ENCODE data around the gene SCIMP. TPM values are rescaled to one million over a fixed set of nuclear protein-coding genes. Genes with fewer than 3 reads are reported as not detected.
"Not testable (repeated sequence)": the region's sequence is repeated elsewhere in the genome, so short reads cannot be mapped to it uniquely, and the experiment has no call there.

SCIMP gene
- total RNA-seq, 1 experiment from 2014 or later, result not detected

- in situ Hi-C loops (cut with HindIII; ENCODE audit: low pct_unique_long_range_greater_than_20kb, low sequenced_read_pairs), result no loop called here
- DNase-seq (ENCODE audit: low read depth), result no peak
Observed at GRCh38 chr17:5203178-5203907, 31.3 kb downstream of the SCIMP start.

DNA sequence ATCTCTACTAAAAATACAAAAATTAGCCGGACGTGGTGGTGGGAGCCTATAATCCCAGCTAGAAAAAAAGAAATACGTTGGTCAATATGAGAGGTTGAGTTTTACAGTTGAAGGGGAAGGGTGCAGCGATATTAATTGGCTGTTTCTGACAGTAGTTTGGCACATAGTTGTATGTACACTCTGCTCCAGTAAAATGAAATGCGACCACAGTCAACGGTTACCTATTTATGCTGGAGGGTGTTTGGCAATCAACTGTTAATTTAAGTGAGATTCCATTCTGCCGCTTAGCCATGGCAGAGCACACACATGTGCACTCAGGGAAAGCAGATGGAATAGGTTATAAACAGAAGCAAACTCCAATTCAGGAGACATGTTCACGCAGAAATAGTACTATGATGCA is 33.6 kb downstream of the SCIMP start:
- in situ Hi-C loops (cut with HindIII; ENCODE audit: low pct_unique_long_range_greater_than_20kb, low sequenced_read_pairs), result no loop called here
- no peak for DNase-seq (ENCODE audit: low read depth)

- DNase-seq (ENCODE audit: low read depth), result no peak
- in situ Hi-C loops (cut with HindIII; ENCODE audit: low pct_unique_long_range_greater_than_20kb, low sequenced_read_pairs), result no loop called here
Observed at GRCh38 chr17:5200360-5200759, 34.3 kb downstream of the SCIMP start.

GRCh38 chr17:5198472-5198871 is 36.2 kb downstream of the SCIMP start:
- no peak for DNase-seq (ENCODE audit: low read depth)
- in situ Hi-C loops (cut with HindIII; ENCODE audit: low pct_unique_long_range_greater_than_20kb, low sequenced_read_pairs), result no loop called here

GRCh38 chr17:5194346-5194745 is 40.3 kb downstream of the SCIMP start:
- in situ Hi-C loops (cut with HindIII; ENCODE audit: low pct_unique_long_range_greater_than_20kb, low sequenced_read_pairs), result no loop called here

GRCh38 chr17:5191541-5192417 is 42.9 kb downstream of the SCIMP start, which contains the start of gene ZNF594:
Gene ZNF594 (minus strand): TSS chr17:5191868. CDS start chr17:5184256, 7,612 bp downstream.
- peak; percentile 87 for DNase-seq (ENCODE audit: low read depth)
- in situ Hi-C loops (cut with HindIII; ENCODE audit: low pct_unique_long_range_greater_than_20kb, low sequenced_read_pairs), result no loop called here

More at GRCh38 chr17:5194346-5194745, 40.3 kb downstream of the SCIMP start:
- DNase-seq (ENCODE audit: low read depth), result no peak

GRCh38 chr17:5184288-5184687 is 50.4 kb downstream of the SCIMP start:
- no peak for DNase-seq (ENCODE audit: low read depth)
- in situ Hi-C loops (cut with HindIII; ENCODE audit: low pct_unique_long_range_greater_than_20kb, low sequenced_read_pairs), result no loop called here

GRCh38 chr17:5183410-5183793 is 51.3 kb downstream of the SCIMP start:
- no peak for DNase-seq (ENCODE audit: low read depth)
- in situ Hi-C loops (cut with HindIII; ENCODE audit: low pct_unique_long_range_greater_than_20kb, low sequenced_read_pairs), result no loop called here

DNA sequence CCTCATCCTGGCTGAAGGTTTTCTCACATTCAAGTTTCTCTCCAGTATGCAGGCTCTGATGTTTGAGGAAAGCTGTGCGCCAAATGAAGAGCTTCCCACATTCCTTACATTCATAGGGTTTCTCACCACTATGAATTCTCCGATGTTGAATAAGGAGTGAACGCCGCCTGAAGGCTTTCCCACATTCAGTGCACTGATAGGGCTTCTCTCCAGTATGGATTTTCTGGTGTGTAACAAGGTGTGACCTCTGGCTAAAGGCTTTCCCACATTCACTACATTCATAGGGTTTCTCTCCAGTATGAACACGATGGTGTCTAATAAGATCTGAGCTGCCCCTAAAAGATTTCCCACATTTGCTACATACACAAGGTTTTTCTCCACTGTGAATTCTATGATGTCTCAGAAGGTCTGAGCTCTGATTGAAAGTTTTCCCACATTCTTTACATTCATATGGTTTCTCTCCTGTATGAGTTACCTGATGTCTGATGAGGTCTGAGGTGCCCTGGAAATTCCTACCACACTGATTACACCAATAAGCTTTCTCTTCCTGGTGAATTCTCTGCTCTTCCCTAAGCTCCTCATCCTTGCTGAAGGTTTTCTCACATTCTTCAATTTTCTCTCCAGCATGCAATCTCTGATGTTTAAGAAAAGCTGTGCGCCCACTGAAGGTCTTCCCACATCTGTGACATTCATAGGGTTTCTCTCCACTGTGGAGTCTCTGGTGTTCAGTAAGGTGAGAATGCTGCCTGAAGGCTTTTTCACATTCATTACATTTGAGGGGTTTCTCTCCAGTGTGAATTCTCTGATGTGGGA is 51.9 kb downstream of the SCIMP start:
- no peak for DNase-seq (ENCODE audit: low read depth)
- in situ Hi-C loops (cut with HindIII; ENCODE audit: low pct_unique_long_range_greater_than_20kb, low sequenced_read_pairs), result no loop called here

DNA sequence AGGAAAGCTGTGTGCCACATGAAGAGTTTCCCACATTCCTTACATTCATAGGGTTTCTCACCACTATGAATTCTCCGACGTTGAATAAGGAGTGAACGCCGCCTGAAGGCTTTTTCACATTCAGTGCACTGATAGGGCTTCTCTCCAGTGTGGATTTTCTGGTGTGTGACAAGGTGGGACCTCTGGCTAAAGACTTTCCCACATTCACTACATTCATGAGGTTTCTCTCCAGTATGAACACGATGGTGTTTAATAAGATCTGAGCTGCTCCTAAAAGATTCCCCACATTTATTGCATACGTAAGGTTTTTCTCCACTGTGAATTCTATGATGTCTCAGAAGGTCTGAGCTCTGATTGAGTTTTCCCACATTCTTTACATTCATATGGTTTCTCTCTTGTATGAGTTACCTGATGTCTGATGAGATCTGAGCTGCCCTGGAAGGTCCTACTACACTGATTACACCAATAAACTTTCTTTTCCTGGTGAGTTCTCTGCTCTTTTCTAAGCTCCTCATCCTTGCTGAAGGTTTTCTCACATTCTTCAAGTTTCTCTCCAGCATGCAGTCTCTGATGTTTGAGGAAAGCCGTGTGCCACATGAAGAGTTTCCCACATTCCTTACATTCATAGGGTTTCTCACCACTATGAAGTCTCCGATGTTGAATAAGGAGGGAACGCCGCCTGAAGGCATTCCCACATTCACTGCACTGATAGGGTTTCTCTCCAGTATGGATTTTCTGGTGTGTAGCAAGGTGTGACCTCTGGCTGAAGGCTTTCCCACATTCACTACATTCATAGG is 53.0 kb downstream of the SCIMP start:
- DNase-seq (ENCODE audit: low read depth), result no peak
- in situ Hi-C loops (cut with HindIII; ENCODE audit: low pct_unique_long_range_greater_than_20kb, low sequenced_read_pairs), result no loop called here

GRCh38 chr17:5179003-5179402 is 55.7 kb downstream of the SCIMP start:
- no peak for DNase-seq (ENCODE audit: low read depth)
- in situ Hi-C loops (cut with HindIII; ENCODE audit: low pct_unique_long_range_greater_than_20kb, low sequenced_read_pairs), result no loop called here

- DNase-seq (ENCODE audit: low read depth); in situ Hi-C loops (cut with HindIII; ENCODE audit: low pct_unique_long_range_greater_than_20kb, low sequenced_read_pairs): not testable (repeated sequence)
Observed at GRCh38 chr17:5175027-5175426, 59.6 kb downstream of the SCIMP start.

- peak; percentile 39 for DNase-seq (ENCODE audit: low read depth)
- in situ Hi-C loops (cut with HindIII; ENCODE audit: low pct_unique_long_range_greater_than_20kb, low sequenced_read_pairs), result not testable (repeated sequence)
Observed at GRCh38 chr17:5165791-5166564, 68.7 kb downstream of the SCIMP start.

DNA sequence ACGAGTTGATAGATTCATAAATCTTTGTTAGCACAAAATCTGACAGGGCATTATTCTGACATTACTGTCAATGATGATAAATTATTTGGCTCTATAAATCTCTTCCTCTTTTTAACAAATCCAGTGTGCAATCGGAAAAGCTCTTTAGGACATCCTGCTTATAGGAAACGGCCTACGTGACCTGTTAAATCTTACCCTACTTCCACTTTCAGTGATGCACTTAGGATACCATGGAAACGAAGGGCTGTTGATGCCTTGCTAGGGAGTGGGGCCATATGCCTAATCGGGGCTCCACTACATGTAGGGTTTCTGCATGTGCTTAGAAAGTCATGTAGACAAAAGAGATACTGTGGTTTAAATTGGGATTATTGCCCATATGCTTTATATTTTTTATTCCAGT is 70.2 kb downstream of the SCIMP start:
- in situ Hi-C loops (cut with HindIII; ENCODE audit: low pct_unique_long_range_greater_than_20kb, low sequenced_read_pairs), result no loop called here
- no peak for DNase-seq (ENCODE audit: low read depth)

DNA sequence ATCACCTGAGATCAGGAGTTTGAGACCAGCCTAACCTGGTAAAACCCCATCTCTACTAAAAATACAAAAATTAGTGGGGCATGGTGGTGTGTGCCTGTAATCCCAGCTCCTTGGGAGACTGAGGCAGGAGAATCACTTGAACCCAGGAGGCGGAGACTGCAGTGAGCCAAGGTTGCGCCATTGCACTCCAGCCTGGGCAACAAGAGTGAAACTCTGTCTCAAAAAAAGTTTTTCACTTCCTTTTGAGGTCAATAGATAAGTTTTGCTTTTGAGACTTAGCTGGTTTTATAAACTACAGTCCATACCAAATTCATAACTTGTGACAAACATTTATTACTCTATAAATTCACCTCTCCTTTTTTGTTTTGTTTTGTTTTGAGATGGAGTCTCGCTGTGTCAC is 72.9 kb downstream of the SCIMP start:
- DNase-seq (ENCODE audit: low read depth); in situ Hi-C loops (cut with HindIII; ENCODE audit: low pct_unique_long_range_greater_than_20kb, low sequenced_read_pairs): not testable (repeated sequence)

DNA sequence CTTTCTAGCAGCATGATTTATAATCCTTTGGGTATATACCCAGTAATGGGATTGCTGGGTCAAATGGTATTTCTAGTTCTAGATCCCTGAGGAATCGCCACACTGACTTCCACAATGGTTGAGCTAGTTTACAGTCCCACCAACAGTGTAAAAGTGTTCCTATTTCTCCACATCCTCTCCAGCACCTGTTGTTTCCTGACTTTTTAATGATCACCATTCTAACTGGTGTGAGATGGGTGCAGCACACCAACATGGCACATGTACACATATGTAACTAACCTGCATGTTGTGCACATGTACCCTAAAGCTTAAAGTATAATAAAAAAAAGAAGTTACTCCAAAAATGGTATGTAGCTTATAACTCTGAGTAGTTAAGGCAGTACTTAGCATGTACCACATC is 74.0 kb downstream of the SCIMP start:
- DNase-seq (ENCODE audit: low read depth); in situ Hi-C loops (cut with HindIII; ENCODE audit: low pct_unique_long_range_greater_than_20kb, low sequenced_read_pairs): not testable (repeated sequence)
